Stimulated activated CD8-positive, alpha-beta memory T cell treated with anti-CD3 and anti-CD28 coated beads, Interleukin-4, amount 100 ng/mL, for 24 hours (primary cell): Measurements from ENCODE around the gene TATDN2.

Experiments used
- DNase-seq: peaks from one replicate; pipeline ENCODE4 v3.0.0-alpha.2; 2020; ENCODE audit warnings: low read depth

The TATDN2 gene, protein sequence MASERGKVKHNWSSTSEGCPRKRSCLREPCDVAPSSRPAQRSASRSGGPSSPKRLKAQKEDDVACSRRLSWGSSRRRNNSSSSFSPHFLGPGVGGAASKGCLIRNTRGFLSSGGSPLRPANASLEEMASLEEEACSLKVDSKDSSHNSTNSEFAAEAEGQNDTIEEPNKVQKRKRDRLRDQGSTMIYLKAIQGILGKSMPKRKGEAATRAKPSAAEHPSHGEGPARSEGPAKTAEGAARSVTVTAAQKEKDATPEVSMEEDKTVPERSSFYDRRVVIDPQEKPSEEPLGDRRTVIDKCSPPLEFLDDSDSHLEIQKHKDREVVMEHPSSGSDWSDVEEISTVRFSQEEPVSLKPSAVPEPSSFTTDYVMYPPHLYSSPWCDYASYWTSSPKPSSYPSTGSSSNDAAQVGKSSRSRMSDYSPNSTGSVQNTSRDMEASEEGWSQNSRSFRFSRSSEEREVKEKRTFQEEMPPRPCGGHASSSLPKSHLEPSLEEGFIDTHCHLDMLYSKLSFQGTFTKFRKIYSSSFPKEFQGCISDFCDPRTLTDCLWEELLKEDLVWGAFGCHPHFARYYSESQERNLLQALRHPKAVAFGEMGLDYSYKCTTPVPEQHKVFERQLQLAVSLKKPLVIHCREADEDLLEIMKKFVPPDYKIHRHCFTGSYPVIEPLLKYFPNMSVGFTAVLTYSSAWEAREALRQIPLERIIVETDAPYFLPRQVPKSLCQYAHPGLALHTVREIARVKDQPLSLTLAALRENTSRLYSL

DNA sequence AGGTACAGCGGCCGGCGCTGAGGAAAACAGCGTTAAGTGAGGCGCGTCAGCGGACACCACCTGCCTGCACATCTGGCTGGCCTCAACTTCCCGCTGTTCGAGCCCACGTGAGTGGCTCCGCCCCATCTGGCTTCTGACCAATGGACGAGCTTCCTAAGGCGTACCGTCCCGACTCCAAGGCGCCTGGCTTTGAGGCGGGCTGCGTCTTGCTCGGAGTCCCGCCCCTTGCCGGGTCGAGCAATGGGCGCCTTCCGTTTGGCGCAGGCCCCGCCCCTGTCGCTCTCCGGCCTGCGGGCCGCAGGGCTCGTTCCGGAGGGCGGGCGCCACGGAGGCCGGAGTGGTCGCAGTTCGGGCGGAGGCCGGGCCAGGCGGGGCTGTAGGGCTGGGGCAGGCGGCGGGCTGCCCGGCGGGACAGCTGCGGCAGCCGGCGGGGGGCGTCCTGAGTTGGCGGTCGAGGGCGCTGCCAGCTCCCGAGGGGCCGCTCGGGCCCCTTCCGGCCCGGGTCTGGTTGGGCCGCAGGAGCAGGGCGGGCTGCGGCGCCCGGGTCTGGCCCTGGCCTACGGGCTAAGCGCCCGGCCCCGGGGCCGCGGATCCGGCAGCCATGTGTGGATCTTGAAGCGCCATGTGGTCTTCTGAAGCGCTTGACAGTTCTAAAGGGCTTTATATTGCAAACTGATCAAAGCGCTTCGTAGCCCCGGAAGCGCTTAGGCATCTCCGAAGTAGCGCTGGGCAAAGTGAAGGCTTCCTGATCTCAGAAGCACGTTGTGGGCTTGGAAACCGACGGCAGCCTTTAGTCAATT is at the start of gene TATDN2:
Gene TATDN2, plus strand, starts transcription at position 276 of the 800 bp plus-strand sequence. CDS start 742 bp downstream, outside the sequence.
- DNase-seq: peak; percentile 90

DNA sequence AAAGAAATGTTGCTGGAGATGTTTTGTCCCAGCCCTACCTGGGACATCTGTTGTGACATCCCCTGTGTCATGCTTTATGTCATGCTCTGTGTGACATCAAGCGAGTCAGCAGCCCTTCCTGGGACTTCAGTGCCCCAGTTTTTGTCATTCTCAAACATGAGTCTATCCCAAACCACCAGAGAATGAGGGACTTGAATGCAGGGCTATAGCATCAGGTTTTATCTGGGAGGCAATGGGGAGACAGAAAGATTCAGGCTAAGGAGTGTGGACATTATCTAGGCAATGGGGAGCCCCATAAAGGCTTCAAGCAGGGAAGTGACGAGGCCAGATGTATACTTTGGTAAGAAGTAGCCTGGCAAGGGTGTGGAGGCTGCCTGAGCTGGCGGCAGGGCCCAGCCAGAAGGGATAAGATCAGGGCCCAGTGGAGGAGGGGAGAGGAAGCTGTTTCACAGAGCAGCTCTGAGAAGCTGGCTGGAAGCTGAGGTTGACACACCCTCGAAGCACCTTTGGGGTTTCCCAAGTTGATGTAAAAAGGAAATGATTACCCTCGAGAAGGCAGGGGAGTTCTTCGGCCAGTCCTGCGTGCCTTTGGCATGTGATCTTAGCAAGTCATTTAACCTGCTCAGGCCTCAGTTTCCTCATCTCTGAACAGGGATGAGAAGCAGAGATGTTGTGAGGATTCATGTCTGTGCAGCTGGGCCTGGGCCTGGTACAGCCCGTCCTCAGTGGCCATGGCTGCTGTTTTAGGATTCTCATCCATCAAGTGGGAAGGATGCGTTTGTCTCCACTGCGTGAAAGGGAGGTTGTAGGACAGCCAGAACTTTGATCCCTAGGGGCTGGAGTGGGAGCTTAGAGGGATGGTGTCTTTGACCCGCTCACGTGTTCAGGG is 49.3 kb upstream of the TATDN2 start:
- DNase-seq: peak; percentile 51

DNA sequence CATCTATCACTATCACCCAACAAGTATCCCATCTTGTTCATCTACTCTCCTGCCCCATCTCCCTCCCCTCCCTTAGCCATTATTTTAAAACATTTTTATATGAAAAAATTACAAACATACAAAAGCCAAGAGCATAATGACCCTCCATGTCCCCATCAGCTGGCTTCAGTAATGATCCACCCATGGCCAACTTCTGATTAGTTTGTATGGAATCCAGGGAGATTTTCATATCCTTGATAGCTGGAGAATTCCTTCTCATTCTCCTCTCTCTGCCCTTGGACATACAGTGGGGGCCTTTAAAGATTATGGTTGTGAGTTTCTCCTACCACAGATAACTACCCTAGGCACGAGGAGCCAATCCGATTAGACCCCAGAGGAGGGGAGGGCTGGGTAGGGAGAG is 43.3 kb upstream of the TATDN2 start:
- DNase-seq: no peak

DNA sequence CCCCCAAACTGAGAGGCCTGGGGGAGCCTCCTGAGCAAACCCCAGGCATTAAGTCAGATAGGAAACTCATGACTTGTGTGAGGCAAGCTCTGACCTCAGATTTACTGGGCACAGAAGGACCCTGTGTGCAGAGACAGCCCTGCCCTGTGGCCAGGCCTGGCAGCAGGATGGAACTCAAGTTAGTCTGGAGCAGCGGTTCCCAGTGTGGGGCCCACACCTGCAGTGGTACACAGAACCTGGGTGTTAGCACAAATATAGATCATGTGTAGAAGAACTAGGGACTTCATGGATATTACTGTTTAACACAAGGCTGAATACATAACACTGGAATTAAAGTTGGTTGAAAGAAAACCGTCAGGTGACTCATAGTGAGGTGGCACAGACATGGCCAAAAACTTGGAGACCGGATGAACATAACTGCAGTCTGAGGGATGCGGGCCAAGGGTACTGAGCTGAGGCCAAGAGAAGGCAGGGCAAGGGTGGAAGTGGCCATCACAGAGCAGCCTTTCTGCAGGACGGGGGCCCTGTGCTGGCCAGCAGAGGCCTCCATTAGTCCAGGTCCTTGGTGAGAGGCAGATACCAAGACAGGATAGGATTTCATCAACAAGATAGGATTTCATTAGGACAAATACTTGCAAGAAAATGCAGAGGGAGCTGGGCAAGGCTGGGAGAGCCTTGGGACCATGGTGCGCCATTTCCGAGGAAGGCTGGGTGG is 42.7 kb upstream of the TATDN2 start:
- no peak for DNase-seq

DNA sequence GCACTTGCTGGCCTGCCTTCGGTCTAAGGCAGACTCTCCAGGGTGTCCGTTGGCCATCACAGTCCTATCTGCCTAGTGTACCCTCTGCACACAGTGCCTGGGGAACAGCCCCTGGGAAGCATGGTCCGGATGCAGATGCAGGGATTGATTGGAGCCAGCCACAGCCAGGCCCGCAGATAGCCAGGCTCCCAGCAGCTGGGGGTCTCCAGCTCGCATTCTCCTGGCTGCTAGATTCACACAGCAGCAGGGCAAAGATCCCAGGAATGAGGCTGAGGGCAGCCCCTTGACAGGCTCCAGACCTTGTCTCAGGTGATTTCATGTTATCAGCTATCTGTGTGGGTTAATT is 42.1 kb upstream of the TATDN2 start:
- DNase-seq: no peak

DNA sequence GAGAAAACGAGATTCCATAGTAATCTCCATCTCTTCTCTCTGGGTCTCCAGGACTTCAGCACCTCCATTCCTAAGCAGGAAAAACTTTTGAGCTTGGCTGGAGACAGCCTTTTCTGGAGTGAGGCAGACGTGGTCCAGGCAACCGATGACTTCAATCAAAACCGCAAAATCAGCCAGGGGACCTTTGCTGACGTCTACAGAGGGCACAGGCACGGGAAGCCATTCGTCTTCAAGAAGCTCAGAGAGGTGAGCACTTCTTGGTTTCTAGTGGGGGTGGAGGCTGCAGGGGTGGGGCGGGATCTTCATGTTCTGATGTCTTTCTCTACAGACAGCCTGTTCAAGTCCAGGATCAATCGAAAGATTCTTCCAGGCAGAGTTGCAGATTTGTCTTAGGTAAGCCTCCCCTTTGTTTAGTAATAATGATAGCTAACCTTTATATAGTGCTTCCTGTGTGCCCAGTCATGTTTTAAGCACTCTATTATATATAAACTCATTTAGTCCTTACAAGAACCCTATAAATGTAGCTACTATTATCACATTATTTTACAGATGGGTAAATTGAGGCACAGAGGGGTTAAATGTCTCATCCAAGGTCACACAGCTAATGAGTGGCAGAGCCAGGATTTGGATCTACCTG is 35.0 kb upstream of the TATDN2 start:
- no peak for DNase-seq

DNA sequence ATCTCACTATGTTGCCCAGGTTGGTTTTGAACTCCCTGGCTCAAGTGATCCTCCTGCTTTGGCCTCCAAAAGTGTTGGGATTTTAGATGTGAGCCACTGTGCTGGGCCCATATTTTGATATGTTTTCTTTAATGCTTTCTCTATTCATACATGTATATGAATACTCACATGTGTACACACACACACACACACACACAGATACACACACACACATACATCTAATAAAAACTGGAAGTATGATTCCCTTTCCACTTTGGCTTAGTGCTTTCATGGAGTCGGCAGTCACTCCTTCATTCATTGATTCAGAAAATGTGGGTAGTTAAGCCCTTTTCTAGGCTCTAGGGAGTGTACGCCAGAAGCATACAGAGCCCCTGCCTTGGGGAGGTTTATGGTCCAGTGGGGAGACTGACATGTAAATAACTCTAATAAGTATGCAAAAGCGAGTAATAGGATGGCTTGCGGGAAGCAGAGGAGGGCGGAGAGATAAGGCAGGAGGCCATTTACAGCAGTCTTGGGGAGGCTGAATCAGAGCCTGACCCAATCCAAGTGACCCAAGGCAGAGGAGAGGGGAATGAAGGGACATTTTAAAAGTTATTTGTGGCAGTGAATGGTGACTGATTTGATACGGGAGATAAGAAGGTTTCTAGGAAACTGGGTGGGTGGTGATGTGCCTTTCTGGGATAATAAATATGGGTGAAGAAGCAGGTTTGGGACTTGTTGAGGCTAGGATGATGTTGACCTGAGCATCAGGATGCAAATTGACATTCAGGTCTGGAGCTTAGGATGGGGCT is 32.5 kb upstream of the TATDN2 start:
- DNase-seq: no peak

DNA sequence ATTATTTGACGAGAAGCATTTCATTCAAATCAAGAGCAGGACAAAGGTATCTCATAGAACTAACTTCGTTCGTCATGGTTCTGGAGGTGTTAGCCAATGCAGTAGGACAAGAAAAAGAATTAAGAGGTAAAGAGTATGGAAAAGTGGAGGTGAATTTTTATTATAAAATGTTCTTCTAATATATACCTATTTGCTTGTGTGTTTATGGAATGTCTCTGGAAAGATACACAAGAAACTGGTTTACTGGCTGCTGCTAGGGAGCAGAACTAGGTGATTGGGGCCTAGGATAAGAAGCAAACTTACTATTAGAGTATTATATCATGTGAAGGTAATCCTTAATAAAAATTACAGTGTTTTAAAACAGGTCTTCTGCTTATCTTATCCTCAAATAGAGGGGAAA is 30.9 kb upstream of the TATDN2 start:
- no peak for DNase-seq

GRCh38 chr3:10219737-10220136 is 28.5 kb upstream of the TATDN2 start:
- DNase-seq: no peak

DNA sequence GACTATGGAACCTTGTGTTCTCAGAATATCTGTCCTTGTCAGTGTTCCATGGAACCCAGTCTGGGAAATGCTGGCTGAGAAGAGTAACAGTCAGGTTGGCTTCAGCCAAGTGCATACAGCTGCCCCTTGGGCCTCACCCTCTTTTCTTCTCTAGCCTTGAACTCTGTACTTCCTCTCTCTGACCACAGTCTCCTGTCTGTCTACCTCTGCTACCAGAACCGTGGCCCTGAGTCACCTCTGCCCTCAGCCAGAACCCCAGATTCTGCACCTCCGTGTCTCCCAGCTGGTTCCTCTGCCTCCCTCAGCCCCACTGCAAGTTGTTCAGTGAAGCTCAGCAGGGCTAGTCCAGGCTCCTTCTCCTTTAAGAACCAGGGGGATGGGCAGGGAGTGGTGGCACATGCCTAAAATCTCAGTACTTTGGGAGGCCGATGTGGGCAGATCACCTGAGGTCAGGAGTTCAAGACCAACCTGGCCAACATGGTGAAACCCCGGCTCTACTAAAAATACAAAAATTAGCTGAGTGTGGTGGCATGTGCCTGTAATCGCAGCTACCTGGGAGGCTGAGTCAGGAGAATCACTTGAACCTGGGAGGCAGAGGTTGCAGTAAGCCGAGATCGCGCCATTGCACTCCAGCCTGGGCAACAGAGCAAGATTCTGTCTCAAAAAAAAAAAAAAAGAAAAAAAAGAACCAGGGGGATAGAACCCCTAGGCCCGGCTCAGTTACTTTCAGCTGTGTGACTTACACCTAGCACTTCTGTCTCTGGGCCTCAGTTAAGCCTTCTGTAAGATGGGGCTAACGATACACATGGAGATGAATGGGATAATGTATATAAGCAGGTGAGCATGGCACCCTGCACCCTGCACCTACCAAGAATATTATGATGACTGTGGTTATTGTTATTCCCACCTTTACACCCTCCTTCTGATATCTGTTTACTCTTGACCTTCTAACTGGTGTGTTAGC is 24.3 kb upstream of the TATDN2 start:
- no peak for DNase-seq

DNA sequence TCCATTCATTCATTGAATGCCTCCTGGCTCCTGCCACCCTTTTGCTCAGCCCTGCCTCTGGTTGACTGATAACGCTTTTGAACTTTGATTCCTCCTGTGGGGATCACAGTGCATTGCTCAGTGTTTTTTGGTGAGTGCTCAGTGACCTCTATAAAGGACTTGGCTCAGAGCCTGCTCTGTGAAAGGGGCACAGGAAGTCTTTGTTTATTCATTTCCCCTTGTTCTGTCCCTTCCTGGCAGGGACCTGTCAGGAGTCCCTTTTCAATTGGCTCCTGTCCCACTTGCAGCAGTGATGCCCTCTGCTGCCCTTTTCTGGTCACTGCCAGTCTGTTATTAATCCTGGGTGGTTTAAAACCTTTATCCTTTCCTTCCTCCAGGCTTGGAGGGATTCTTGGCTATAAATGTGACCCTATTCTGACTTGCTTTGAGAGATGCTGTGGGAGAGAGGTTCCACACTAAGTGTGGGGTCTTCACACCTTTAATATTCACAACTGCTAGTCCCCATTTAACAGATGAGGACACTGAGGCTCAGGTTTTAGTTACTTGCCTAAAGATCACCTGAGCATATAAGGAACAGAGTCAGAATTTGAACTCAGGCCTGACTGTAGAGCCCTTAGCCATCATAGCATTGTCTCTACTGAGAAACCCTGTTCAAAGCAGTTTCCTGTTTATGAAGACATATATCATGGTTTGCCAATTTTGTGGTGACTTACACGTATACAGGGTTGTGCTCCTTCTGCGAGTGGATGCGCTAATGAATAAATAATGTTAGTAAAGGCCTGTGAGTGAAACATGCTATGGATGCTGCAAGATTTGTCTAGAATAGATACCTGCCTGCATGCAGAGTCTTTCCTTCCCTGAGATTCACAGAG is 23.2 kb upstream of the TATDN2 start:
- peak; percentile 47 for DNase-seq

GRCh38 chr3:10226293-10226692 is 22.0 kb upstream of the TATDN2 start:
- DNase-seq: no peak

- DNase-seq: no peak
These were observed 19.9 kb upstream of the TATDN2 start for GRCh38 chr3:10228248-10228950.

GRCh38 chr3:10229576-10229975 is 18.7 kb upstream of the TATDN2 start:
- DNase-seq: no peak

GRCh38 chr3:10232137-10232536 is 16.1 kb upstream of the TATDN2 start:
- no peak for DNase-seq

- DNase-seq: no peak
These were observed 14.3 kb upstream of the TATDN2 start for GRCh38 chr3:10233988-10234387.
